ENCODE results near the gene CTTNBP2.

DNA sequence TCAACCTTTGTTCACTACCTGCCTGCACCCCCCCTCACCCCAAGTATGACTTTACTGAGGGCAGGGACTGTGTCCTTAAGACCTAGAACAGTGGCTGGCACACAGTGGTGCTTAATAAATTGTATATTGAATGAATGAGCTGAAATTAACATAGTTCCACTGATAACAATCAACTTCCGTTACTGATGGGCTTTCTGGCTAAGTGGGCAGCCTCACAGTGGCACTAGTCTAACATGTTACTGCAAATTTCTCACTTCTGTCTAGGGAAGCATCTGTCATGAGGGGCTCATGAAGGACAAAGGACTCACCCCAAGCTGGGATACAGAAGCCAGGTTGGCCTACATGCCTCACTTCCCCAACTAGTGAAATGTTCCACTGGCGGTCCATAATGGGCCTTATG lies 79.3 kb downstream of the CTTNBP2 start:
- no peak for TF ChIP-seq POLR2A (IDR thresholded peaks at IDR 0.05; ENCODE audit: low read depth, low read length)
- TF ChIP-seq, protein P1, sequence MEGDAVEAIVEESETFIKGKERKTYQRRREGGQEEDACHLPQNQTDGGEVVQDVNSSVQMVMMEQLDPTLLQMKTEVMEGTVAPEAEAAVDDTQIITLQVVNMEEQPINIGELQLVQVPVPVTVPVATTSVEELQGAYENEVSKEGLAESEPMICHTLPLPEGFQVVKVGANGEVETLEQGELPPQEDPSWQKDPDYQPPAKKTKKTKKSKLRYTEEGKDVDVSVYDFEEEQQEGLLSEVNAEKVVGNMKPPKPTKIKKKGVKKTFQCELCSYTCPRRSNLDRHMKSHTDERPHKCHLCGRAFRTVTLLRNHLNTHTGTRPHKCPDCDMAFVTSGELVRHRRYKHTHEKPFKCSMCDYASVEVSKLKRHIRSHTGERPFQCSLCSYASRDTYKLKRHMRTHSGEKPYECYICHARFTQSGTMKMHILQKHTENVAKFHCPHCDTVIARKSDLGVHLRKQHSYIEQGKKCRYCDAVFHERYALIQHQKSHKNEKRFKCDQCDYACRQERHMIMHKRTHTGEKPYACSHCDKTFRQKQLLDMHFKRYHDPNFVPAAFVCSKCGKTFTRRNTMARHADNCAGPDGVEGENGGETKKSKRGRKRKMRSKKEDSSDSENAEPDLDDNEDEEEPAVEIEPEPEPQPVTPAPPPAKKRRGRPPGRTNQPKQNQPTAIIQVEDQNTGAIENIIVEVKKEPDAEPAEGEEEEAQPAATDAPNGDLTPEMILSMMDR (conservative IDR thresholded peaks at IDR 0.05; ENCODE audit: low read depth, low read length), result no peak
- no peak for TF ChIP-seq CEBPB (IDR thresholded peaks at IDR 0.05; ENCODE audit: low read depth, low read length)
- TF ChIP-seq MAZ (IDR thresholded peaks at IDR 0.05; ENCODE audit: borderline replicate concordance, low read depth, low read length), result no peak
- no peak for TF ChIP-seq MAFK (IDR thresholded peaks at IDR 0.05; ENCODE audit: low read depth, low read length)
- no peak for TF ChIP-seq SMC3 (IDR thresholded peaks at IDR 0.05; ENCODE audit: low read depth, low read length)
- TF ChIP-seq MXI1 (IDR thresholded peaks at IDR 0.05; ENCODE audit: borderline replicate concordance, low read depth, low read length), result no peak
- TF ChIP-seq RFX5 (IDR thresholded peaks at IDR 0.05; ENCODE audit: low read depth, low read length), result no peak
- TF ChIP-seq, protein P2, sequence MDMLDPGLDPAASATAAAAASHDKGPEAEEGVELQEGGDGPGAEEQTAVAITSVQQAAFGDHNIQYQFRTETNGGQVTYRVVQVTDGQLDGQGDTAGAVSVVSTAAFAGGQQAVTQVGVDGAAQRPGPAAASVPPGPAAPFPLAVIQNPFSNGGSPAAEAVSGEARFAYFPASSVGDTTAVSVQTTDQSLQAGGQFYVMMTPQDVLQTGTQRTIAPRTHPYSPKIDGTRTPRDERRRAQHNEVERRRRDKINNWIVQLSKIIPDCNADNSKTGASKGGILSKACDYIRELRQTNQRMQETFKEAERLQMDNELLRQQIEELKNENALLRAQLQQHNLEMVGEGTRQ (IDR thresholded peaks at IDR 0.05; ENCODE audit: low read depth, low read length), result no peak
